ENCODE data around the gene STIP1. TPM values are rescaled to one million over a fixed set of nuclear protein-coding genes. Genes with fewer than 3 reads are reported as not detected.

The STIP1 gene
- total and polyA plus RNA-seq, 4 experiments from 2014 or later, result 37.1 to 106 (median 98.1) TPM

- intact Hi-C loops (cut with micrococcal nuclease), result no loop called here
- H3K4me3 ChIP-seq (ENCODE audit: low read length in 2 of 2), result no peak overlapping the region
- H3K9me3 ChIP-seq (ENCODE audit: control insufficient read depth in 1 of 2, low read length in 2 of 2), result no peaks in the 10 kb centered on the region
- H3K27ac ChIP-seq (ENCODE audit: low read depth, low read length), result no peak overlapping the region
- no peak for DNase-seq
- Mint-ChIP-seq H3K4me3 (no peak overlapping the region), H3K36me3 (peaks cover 5 to 30% of the 10 kb centered on the region in 2 donors), H3K9me3 (no peaks in the 10 kb centered on the region), H3K4me1 (peaks cover 4 to 13% (median 5%) of the 10 kb centered on the region in 4 donors), H3K27ac (peak overlapping the region in 1 of 7 donors; percentile 55), H3K27me3 (no peaks in the 10 kb centered on the region)
- no peaks in the 10 kb centered on the region for H3K27me3 ChIP-seq (ENCODE audit: insufficient read depth, low read length)
- POLR2A ChIA-PET (ENCODE audit: partially characterized antibody), result interaction anchor here (22.7 to 38.9 kb wide), 2 partner anchors 11 to 13 kb away, joined by 937 read pairs; partner anchors contain the start of genes DNAJC4, FERMT3, FKBP2 and NUDT22
- peaks cover 42% of the 10 kb centered on the region for H3K36me3 ChIP-seq (ENCODE audit: insufficient read depth, low read length)
- peaks cover 6% of the 10 kb centered on the region for H3K4me1 ChIP-seq (ENCODE audit: insufficient read depth, low read length)
- CTCF ChIA-PET (ENCODE audit: partially characterized antibody), result interaction anchor here (1.0 to 18.8 kb wide), 2 partner anchors 14 to 81 kb away, joined by 3 to 207 read pairs; partner anchors contain the start of gene FERMT3
Measured at GRCh38 chr11:64220271-64220670, 34.3 kb downstream of the STIP1 start.

- Histone ChIP-seq H3K36me3 (ENCODE audit: insufficient read depth, low read length) (peaks cover 42% of the 10 kb centered on the region), H3K27me3 (ENCODE audit: insufficient read depth, low read length) (no peaks in the 10 kb centered on the region), H3K4me3 (ENCODE audit: low read length in 2 of 2) (no peak overlapping the region), H3K9me3 (ENCODE audit: control insufficient read depth in 1 of 2, low read length in 2 of 2) (no peaks in the 10 kb centered on the region), H3K27ac (ENCODE audit: low read depth, low read length) (no peak overlapping the region), H3K4me1 (ENCODE audit: insufficient read depth, low read length) (peaks cover 12% of the 10 kb centered on the region)
- DNase-seq, result no peak
- Mint-ChIP-seq H3K9me3 (no peaks in the 10 kb centered on the region), H3K36me3 (peaks cover 5 to 29% of the 10 kb centered on the region in 2 donors), H3K4me3 (no peak overlapping the region), H3K27ac (no peak overlapping the region), H3K4me1 (peaks cover 5 to 18% (median 7%) of the 10 kb centered on the region in 4 donors), H3K27me3 (no peaks in the 10 kb centered on the region)
- intact Hi-C loops (cut with micrococcal nuclease), result no loop called here
- ChIA-PET CTCF (ENCODE audit: partially characterized antibody) (interaction anchor here (18.8 kb wide), 1 partner anchor 14 kb away, joined by 207 read pairs; the partner anchor contains the start of gene FERMT3), POLR2A (ENCODE audit: partially characterized antibody) (interaction anchor here (7.1 to 38.9 kb wide), 3 partner anchors 11 to 19 kb away, joined by 200 to 937 read pairs (median 937); partner anchors contain the start of genes DNAJC4, FERMT3, FKBP2 and NUDT22)
Measured at GRCh38 chr11:64220798-64221197, 34.8 kb downstream of the STIP1 start.

GRCh38 chr11:64222651-64223000 lies 36.7 kb downstream of the STIP1 start:
- H3K4me3 ChIP-seq (ENCODE audit: low read length in 2 of 2), result no peak overlapping the region
- Mint-ChIP-seq H3K27ac (no peak overlapping the region), H3K36me3 (peaks cover 5 to 26% of the 10 kb centered on the region in 2 donors), H3K9me3 (no peaks in the 10 kb centered on the region), H3K27me3 (no peaks in the 10 kb centered on the region), H3K4me1 (peaks cover 10 to 28% (median 15%) of the 10 kb centered on the region in 4 donors), H3K4me3 (no peak overlapping the region)
- no peaks in the 10 kb centered on the region for H3K9me3 ChIP-seq (ENCODE audit: control insufficient read depth in 1 of 2, low read length in 2 of 2)
- CTCF ChIA-PET (ENCODE audit: partially characterized antibody), result interaction anchor here (2.3 to 18.8 kb wide), 3 partner anchors 16 to 80 kb away, joined by 7 to 207 read pairs (median 45); partner anchors contain the start of genes CATSPERZ, ESRRA and FERMT3
- H3K4me1 ChIP-seq (ENCODE audit: insufficient read depth, low read length), result peaks cover 23% of the 10 kb centered on the region
- intact Hi-C loops (cut with micrococcal nuclease), result no loop called here
- no peaks in the 10 kb centered on the region for H3K27me3 ChIP-seq (ENCODE audit: insufficient read depth, low read length)
- H3K27ac ChIP-seq (ENCODE audit: low read depth, low read length), result no peak overlapping the region
- H3K36me3 ChIP-seq (ENCODE audit: insufficient read depth, low read length), result peaks cover 42% of the 10 kb centered on the region
- DNase-seq, result no peak
- POLR2A ChIA-PET (ENCODE audit: partially characterized antibody), result interaction anchor here (1.1 to 38.9 kb wide), 4 partner anchors 13 to 82 kb away, joined by 3 to 937 read pairs (median 110); partner anchors contain the start of genes ESRRA, FERMT3, FKBP2 and PPP1R14B

- H3K9me3 ChIP-seq (ENCODE audit: control insufficient read depth in 1 of 2, low read length in 2 of 2), result no peaks in the 10 kb centered on the region
- no peak overlapping the region for H3K4me3 ChIP-seq (ENCODE audit: low read length in 2 of 2)
- no peaks in the 10 kb centered on the region for H3K27me3 ChIP-seq (ENCODE audit: insufficient read depth, low read length)
- no peaks in the 10 kb centered on the region for H3K9me3 Mint-ChIP-seq
- ChIA-PET POLR2A (ENCODE audit: partially characterized antibody) (interaction anchor here (0.6 to 38.9 kb wide), 8 partner anchors 14 to 522 kb away, joined by 3 to 937 read pairs (median 16); partner anchors contain the start of genes BAD, ESRRA, FERMT3 and FKBP2), CTCF (ENCODE audit: partially characterized antibody) (interaction anchor here (1.4 to 18.8 kb wide), 4 partner anchors 9 to 80 kb away, joined by 4 to 207 read pairs (median 26); partner anchors contain the start of genes CATSPERZ, ESRRA and FERMT3)
- peaks cover 42% of the 10 kb centered on the region for H3K36me3 ChIP-seq (ENCODE audit: insufficient read depth, low read length)
- no peak overlapping the region for H3K4me3 Mint-ChIP-seq
- intact Hi-C loops (cut with micrococcal nuclease), result no loop called here
- no peak overlapping the region for H3K27ac ChIP-seq (ENCODE audit: low read depth, low read length)
- H3K36me3 Mint-ChIP-seq, result peaks cover 5 to 25% of the 10 kb centered on the region in 2 donors
- H3K4me1 Mint-ChIP-seq, result peaks cover 10 to 33% (median 16%) of the 10 kb centered on the region in 4 donors
- H3K27me3 Mint-ChIP-seq, result no peaks in the 10 kb centered on the region
- H3K27ac Mint-ChIP-seq, result no peak overlapping the region
- DNase-seq, result no peak
- H3K4me1 ChIP-seq (ENCODE audit: insufficient read depth, low read length), result peaks cover 25% of the 10 kb centered on the region
Measured at GRCh38 chr11:64223001-64223651, 37.2 kb downstream of the STIP1 start.

GRCh38 chr11:64224151-64224890 lies 38.4 kb downstream of the STIP1 start:
- Mint-ChIP-seq H3K9me3 (no peaks in the 10 kb centered on the region), H3K4me3 (peak overlapping the region in 5 of 8 donors; percentile 21 to 90 (median 39)), H3K27ac (peak overlapping the region in 6 of 7 donors; percentile 11 to 91 (median 47)), H3K4me1 (peaks cover 10 to 41% (median 19%) of the 10 kb centered on the region in 4 donors), H3K27me3 (no peaks in the 10 kb centered on the region), H3K36me3 (peaks cover 0 to 14% of the 10 kb centered on the region in 2 donors)
- peaks cover 31% of the 10 kb centered on the region for H3K4me1 ChIP-seq (ENCODE audit: insufficient read depth, low read length)
- no peaks in the 10 kb centered on the region for H3K9me3 ChIP-seq (ENCODE audit: control insufficient read depth in 1 of 2, low read length in 2 of 2)
- no peak overlapping the region for H3K4me3 ChIP-seq (ENCODE audit: low read length in 2 of 2)
- H3K27me3 ChIP-seq (ENCODE audit: insufficient read depth, low read length), result no peaks in the 10 kb centered on the region
- H3K36me3 ChIP-seq (ENCODE audit: insufficient read depth, low read length), result peaks cover 31% of the 10 kb centered on the region
- ChIA-PET CTCF (ENCODE audit: partially characterized antibody) (interaction anchor here (1.1 to 18.8 kb wide), 6 partner anchors 10 to 93 kb away, joined by 3 to 207 read pairs (median 6); partner anchors contain the start of genes CATSPERZ, ESRRA, FERMT3 and PRDX5), POLR2A (ENCODE audit: partially characterized antibody) (interaction anchor here (1.1 to 38.9 kb wide), 10 partner anchors 15 to 93 kb away, joined by 4 to 937 read pairs (median 16); partner anchors contain the start of genes BAD, ESRRA, FERMT3 and FKBP2)
- H3K27ac ChIP-seq (ENCODE audit: low read depth, low read length), result no peak overlapping the region
- intact Hi-C loops (cut with micrococcal nuclease), result no loop called here
- DNase-seq, result no peak

GRCh38 chr11:64224891-64225607 lies 39.1 kb downstream of the STIP1 start:
- Histone ChIP-seq H3K4me1 (ENCODE audit: insufficient read depth, low read length) (peaks cover 38% of the 10 kb centered on the region), H3K4me3 (ENCODE audit: low read length in 2 of 2) (peak overlapping the region in 1 of 2 donors; percentile 94), H3K9me3 (ENCODE audit: control insufficient read depth in 1 of 2, low read length in 2 of 2) (no peaks in the 10 kb centered on the region), H3K36me3 (ENCODE audit: insufficient read depth, low read length) (peaks cover 24% of the 10 kb centered on the region), H3K27ac (ENCODE audit: low read depth, low read length) (peak overlapping the region; percentile 77), H3K27me3 (ENCODE audit: insufficient read depth, low read length) (no peaks in the 10 kb centered on the region)
- no peaks in the 10 kb centered on the region for H3K27me3 Mint-ChIP-seq
- POLR2A ChIA-PET (ENCODE audit: partially characterized antibody), result interaction anchor here (1.1 to 38.9 kb wide), 10 partner anchors 14 to 92 kb away, joined by 4 to 937 read pairs (median 19); partner anchors contain the start of genes BAD, ESRRA, FERMT3 and FKBP2
- H3K4me1 Mint-ChIP-seq, result peaks cover 13 to 49% (median 24%) of the 10 kb centered on the region in 4 donors
- no peaks in the 10 kb centered on the region for H3K9me3 Mint-ChIP-seq
- intact Hi-C loops (cut with micrococcal nuclease), result no loop called here
- peak overlapping the region; percentile 52 to 93 (median 83) for H3K27ac Mint-ChIP-seq
- peak overlapping the region; percentile 68 to 94 (median 90) for H3K4me3 Mint-ChIP-seq
- no peak for DNase-seq
- H3K36me3 Mint-ChIP-seq, result peaks cover 0 to 16% of the 10 kb centered on the region in 2 donors
- CTCF ChIA-PET (ENCODE audit: partially characterized antibody), result interaction anchor here (1.1 to 18.8 kb wide), 4 partner anchors 12 to 78 kb away, joined by 3 to 207 read pairs (median 26); partner anchors contain the start of genes CATSPERZ, ESRRA and FERMT3

All from CD4-positive, alpha-beta memory T cell (primary cell).